Skeletal muscle cell (primary cell): Measurements from ENCODE around the gene PCMT1.
"Not testable (repeated sequence)": the region's sequence is repeated elsewhere in the genome, so short reads cannot be mapped to it uniquely, and the experiment has no call there.

Source experiments
- DNase-seq: peaks from one replicate; pipeline ENCODE4 v3.0.0-alpha.2; 2010; ENCODE audit warnings: low read depth
- H3K4me3 ChIP-seq: 2 replicates; pipeline ENCODE4 v1.5.1; 2011; ENCODE audit warnings: low read depth, mild to moderate bottlenecking, control low read depth, low read length, moderate library complexity

The PCMT1 gene

DNA sequence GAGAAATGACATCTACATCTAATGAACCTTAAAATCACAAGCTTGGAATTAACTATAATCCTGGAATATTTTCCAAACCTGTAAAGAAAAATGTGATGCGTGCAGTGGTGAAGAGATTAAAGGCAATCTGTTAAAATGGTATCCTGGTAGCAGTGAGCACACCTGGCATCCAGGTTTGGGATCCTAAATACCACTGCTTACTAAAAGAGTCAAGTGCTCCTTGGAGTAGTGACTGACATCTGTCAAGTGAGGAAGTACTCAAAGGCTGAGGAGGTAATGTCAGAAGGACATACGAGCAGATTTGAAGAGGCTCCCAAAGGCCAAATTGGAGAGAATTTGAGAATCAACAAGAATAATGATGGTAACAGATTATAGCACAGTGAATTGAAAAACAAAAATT is 32.8 kb downstream of the PCMT1 start:
- no peak overlapping the region for H3K4me3 ChIP-seq
- DNase-seq = no peak

DNA sequence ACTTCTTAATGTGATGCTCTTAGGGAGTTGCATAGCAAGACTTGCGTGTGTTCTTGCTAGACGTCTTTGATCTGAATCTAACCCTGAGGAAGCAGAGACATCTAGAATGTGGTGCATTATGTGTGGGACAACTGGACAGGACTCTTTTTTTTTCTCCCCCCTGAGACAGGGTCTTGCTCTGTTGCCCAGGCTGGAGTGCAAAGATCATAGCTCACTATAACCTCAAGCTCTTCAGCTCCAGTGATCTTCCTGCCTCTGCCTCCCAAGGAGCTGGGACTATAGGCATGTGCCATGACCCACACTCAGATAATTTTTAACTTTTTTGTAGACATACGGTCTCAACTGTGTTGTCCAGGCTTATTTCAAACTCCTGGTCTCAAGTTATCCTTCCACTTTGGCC is 34.0 kb downstream of the PCMT1 start:
- H3K4me3 ChIP-seq = no peak overlapping the region
- no peak for DNase-seq

DNA sequence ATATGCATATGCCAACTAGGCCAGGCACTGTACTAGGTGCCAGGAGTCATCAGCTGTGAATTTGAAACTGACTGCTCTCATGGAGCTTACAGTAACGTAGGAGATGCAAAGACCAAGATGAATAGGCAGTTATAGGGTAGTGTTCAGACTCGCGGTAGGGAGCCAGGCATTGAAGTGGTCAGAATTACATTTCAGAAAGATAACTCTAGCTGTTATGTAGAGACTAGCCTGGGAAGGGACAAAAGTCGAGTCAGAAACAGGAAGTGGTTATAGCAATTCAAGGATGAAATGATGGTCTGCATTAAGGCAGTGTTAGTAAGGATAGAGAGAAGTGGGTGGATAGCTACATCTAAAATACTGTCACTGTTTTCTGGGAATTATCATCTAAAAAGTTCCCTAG is 56.6 kb downstream of the PCMT1 start:
- no peak for DNase-seq
- no peak overlapping the region for H3K4me3 ChIP-seq

DNA sequence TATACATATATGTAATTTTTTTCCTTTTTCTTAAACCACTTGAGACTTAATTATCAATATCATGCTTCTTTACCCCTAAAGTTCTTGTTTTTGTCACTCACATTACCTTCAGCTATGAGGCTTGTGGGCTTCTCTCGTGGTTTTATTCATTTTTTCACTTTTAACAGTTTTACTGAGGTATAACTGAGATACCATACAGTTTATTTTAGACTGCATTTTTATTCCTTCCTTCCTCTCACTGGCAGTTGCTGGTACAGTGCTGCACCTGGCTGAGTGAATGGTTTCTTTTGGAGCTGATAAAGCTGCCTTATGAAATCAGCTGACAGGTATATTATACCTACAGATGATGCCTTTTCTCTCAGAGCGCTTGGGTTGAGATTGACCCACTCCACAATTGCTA is 60.3 kb downstream of the PCMT1 start:
- no peak for DNase-seq
- H3K4me3 ChIP-seq = no peak overlapping the region

DNA sequence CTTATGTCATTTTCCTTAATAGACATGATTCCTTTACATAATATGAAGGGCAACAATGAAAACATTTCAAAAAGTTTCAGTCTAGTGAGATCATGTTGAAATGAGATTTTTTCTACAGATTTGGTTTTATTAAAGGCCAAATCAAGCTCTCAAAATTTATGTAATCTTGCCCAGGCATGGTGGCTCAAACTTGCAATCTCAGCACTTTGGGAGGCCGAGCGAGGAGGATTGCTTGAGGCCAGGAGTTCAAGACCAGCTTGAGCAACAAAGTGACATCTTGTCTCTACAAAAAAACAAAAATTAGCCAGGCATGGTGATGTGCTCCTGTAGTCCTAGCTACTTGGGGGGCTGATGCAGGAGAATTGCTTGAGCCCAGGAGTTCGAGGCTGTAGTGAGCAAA is 63.8 kb downstream of the PCMT1 start:
- no peak overlapping the region for H3K4me3 ChIP-seq
- no peak for DNase-seq

DNA sequence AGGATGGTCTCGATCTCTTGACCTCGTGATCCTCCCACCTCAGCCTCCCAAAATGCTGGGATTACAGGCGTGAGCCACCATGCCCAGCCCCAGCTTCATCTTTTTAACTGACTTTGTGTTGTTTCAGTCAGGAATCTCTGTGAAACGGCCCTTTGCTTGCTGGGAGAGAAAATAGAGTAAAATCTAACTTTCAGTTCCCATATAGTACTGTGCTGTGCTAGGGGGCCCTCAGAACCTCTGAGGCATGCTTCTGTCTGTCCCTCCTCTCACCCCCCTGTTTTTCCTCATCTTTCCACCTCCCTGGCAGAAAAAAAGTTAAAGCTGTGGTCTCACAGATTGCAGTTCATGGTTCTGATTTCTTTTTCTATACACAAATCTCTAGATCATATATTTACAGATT is 66.2 kb downstream of the PCMT1 start:
- DNase-seq = no peak
- no peak overlapping the region for H3K4me3 ChIP-seq

DNA sequence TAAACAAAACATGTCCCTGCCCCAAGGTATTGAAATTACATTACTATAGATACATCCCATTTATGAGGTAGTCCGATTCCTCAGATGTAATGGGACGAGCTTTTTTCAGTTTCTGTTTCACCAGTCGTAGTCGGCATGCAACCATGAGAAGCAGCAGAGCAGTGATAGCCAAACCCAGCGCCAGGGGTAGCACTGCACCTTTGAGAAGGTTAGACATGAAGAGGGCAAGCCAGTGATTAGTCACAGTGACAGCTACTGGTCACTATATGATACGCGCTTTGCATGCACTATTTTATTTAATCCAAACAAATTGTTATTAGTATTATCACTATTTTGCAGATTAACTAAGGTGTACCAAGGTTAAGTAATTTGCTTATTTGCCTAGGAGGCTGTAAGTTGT is 71.0 kb downstream of the PCMT1 start:
- no peak overlapping the region for H3K4me3 ChIP-seq
- no peak for DNase-seq

DNA sequence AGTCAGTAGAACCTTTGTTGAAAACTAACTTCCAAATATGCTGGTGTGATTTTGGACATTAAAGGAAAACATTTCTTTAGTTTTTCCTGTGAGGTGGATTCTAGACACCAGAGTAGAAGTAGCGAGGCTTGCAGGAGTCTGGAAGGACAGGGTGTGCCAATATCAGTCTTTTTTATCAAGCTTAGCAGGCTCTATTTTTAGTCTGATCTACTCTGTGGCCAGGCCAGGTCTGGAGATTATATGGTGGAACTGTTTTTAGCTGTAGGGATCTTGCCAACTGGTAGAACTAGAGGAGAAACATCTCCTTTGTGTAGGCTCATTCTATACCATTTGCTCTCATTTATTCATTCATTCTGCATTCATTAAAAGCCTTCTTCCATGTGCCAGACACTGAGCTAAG is 72.0 kb downstream of the PCMT1 start:
- H3K4me3 ChIP-seq = no peak overlapping the region
- no peak for DNase-seq

DNA sequence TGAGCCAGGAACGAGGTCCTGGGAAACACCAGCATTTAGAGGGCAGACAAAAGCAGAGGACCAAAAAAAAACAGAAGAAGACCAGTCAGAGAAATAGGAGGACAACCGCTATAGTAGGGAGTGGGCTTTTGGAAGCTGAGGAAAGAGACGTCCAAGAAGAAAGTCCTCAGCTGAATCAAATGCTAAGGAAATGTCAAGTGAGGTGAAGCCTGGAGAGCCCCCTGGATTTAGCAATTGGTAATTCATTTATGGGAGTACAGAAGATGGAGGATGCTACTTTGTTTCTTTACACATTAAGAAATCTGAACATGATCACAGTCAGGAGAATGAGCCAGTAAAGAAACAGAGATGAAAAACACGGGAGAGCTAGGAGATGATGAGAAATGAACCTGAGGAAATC is 73.5 kb downstream of the PCMT1 start:
- no peak for DNase-seq
- no peak overlapping the region for H3K4me3 ChIP-seq

DNA sequence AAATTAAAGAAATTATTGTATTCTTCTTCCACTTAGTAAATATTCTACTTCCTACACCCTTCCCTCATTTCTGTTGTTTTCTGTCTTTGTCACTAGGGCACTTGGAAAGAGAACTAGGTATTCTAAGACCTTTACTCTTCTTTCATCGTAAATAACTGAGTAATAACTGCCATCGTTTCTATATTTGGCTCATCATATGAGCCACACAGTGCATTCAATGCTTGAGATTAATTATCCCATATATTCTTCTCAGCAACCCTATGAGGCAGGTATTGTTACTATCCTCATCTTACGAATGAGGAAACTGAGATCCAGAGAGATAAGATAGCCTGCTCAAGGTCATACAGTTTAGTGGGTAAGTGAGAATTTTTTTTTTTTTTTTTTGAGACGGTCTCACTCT is 75.8 kb downstream of the PCMT1 start:
- no peak for DNase-seq
- H3K4me3 ChIP-seq = no peak overlapping the region

DNA sequence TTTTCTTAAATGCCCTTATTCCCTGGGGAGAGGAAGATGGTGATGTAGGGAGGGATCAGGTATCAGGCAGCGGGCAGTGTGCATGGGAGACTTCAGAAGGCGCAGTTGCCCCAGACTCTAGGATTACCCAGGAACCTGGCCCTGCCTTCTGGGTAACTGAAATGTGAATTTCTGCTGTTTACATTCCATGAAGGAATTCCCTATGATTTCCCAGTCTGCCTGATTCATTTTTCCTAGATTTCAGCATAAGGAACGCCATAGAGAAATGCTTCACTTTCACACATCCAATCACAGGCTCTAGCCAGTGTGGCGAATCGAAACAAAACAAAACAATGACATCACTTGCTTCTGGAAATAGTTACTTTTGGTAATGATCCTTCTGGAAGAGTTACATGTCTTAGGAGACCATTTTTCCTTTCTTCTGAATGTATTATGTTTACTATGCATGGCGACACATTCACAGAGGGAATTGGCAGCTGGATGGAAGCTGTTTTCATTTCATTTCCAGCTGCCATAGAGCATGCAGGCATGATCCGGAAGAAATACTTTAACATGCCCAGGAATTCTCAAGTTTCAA is 81.3 kb downstream of the PCMT1 start:
- peak overlapping the region; percentile 15 for H3K4me3 ChIP-seq
- DNase-seq = no peak

DNA sequence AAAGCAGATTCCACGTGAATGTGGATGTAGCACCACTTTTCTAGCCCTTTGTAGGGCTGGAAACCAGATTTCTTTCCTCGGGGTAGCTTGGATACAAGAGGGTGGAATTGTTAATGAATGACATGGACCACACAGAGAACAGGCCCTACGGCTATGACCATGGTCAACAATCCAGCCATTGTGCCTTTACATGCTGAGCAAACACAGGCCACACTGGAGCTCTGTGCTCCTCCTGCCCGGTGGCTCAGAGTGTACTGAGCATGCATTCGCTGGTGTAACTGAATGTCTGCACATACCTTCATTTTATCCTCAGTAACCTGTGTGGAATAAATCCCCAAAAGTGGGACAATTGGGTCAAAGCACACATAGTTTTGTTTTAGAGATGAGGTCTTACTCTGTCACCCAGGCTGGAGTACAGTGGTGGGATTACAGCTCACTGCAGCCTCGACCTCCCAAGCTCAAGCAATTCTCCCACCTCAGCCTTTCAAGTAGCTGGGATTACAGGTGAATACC is 81.8 kb downstream of the PCMT1 start:
- no peak for DNase-seq
- H3K4me3 ChIP-seq = peak overlapping the region; percentile 15

DNA sequence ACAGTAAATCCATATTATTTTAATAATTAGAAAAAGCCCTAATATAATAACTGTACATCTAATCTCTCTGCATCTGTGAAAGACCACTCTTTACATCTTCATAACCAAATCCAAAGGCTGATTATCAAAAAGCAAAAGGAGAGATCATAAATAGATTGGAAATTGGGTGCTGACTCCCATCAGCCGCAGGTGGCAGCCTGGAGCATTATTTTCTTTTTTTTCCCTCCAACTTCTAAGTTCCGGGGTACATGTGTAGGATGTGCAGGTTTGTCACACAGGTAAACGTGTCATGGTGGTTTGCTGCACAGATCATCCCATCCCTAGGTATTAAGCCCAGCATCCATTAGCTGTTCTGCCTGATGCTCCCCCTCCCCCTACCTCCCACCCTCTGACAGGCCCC is 84.1 kb downstream of the PCMT1 start:
- H3K4me3 ChIP-seq = no peak overlapping the region
- DNase-seq = no peak

DNA sequence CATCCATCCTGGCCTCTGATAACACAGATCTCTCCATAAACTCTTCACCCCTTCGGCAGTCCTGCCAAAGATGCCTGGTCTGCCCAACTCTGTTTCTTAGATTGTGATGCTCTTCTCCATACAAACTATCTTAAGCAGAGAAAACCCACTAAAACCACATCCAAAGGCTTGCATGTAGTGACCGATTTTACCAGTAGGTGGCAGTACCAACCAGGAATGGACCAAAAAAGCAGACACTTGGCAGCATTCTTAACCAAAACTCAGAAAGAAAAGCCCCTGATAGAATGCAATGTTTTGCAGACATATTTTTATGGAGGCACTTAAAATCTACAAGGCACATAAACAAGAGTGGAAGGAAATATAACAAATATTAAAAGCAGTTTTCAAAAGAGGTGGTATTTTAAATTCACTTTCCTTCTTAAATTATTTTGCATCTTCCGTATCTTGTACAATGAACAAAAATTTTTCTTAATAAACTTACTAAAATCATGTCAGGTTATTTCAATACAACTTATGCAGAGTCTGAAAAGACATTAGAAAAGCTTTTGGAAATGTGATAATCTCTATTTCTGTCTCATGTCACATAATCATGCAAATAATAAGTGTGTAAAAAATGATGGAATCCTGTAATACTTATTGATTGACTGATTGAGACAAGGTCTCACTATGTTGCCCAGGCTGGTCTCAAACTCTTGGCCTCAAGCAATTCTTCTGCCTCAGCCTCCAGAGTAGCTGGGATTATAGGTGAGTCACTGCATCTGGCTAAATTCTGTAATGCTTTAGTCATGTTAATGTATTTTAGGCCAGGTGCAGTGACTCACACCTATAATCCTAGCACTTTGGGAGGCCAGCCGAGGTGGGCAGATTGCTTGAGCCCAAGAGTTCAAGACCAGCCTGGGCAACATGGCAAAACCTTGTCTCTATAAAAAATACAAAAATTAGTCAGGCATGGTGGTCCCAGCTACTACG is 85.3 kb downstream of the PCMT1 start:
- no peak overlapping the region for H3K4me3 ChIP-seq
- DNase-seq = no peak

DNA sequence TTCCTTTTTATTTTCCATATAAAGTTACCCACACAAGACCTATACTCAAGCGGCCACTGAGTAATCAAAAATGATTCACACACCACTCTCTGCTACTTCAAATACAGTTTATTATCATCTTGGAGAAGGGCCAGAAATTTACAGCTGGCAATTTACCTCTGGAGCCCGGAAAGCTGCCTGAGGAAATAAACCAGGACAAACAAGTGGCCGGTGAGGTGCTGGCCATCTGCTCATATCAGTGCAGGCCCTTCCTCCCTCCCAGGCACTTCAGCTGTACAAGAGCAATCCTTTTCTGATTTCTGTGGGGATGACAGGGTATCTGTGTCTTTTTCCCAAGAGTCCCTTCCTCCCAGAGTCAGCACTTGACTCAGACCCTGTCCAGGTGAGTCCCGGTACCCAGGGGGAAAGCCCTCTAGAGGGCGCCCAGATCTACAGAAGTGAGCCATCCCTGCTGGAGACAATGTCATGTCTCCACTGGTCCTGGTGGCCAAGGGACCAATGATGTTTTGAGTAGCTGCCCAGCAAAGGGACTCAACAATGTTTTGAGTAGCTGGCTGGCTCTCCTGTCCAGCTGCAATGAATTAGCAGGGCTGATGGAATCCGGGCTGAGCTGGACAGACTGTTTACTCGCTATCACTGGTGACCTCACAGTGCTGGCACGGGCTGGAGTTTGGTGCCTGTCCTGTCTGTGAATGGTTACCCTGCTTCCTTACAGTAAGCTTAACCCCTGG is 91.0 kb downstream of the PCMT1 start:
- no peak overlapping the region for H3K4me3 ChIP-seq
- no peak for DNase-seq

DNA sequence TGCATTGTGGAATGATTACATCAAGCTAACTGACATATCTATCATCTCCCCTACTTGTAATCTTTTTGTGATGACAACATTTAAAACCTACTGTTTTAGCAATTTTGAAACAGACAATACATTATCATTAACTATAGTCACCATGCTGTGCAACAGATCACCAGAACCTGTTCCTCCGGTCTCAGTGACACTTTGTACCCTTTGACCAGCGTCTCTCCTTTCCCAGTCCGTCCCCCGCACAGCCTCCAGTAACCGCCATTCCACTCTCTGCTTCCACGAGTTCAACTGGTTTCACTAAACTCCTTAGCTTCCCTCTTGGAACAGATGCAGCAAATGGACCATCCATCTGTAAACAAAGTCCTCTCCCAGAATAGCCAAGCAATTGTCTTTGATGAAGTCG is 92.8 kb downstream of the PCMT1 start:
- no peak for DNase-seq
- H3K4me3 ChIP-seq = no peak overlapping the region

DNA sequence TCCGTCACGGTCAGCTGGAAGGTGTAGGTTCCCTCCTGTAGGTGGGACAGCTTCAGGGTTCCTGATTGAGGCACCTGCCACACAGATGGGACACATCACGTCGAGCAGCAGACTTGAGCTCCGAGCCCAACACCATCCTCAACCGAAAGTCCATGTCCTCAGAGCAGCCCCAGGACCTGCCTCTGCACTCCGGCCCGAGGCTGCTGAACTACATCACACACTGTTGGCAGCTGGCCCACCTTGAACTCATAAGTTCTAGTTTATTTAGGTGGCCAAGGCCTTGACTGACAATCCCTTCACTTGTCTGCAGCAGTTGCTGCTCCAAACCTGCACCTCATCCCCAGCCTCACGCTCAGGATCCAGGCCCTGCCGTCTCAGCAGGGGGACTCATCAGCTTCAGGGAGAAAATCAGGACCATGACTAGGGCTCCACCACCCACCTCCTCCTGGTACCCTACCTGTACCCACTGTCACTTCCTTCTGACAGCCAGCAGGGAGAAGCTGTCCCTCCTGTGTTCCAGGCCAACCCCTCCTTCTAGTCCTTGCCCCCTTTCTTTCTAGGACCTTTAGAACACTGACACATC is 93.6 kb downstream of the PCMT1 start:
- H3K4me3 ChIP-seq = no peak overlapping the region
- no peak for DNase-seq

DNA sequence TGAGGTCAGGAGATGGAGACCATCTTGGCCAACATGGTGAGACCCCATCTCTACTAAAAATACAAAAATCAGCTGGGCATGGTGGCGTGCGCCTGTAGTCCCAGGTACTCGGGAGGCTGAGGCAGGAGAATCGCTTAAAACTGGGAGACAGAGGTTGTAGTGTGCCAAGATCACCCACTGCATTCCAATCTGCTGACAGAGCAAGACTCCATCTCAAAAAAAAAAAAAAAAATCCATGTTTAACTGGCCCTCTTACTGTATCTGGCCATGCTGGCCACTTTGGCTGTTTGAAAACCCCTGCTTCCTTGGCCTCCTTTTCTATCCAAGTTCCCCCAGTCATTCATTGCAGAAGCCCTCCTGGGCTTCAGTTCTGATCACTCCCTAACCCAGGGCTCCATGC is 94.5 kb downstream of the PCMT1 start:
- not testable (repeated sequence) for DNase-seq, H3K4me3 ChIP-seq

DNA sequence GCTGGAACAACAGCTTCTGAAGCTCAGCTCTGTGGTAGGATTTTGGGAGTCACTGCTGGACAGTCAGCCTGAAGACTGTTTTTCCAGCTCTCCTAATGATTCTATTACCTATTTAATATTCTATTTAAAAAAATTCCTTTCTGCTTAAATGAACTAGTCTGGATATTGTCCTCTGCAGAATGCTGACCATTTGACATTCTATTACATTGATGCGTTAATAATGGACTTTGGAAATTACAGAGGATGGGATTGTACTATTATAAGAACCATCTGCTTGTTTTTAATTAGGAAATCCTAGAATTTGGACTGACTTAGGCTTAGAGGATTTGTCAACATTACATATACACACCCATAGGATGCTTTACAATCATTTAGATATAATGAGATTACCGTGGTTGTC is 94.9 kb downstream of the PCMT1 start:
- no peak overlapping the region for H3K4me3 ChIP-seq
- DNase-seq = no peak

DNA sequence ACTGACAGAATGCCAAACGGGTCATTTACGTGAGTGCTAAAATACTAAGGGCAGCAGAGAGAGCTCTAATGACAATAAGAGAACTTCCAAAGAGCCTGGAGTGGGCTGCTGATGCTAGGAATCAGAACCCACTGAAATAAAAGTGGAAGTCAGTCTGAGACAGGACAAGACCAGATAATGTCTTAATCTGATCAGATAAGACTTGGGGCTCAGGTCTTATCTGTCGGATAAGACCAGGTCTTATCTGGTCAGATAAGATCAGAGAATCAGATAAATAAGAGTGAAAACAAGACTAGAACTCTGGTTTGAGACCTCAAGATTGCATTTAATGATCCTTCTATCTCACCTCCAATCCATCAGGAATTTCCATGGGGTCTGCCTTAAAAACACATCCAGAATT is 96.0 kb downstream of the PCMT1 start:
- DNase-seq = no peak
- no peak overlapping the region for H3K4me3 ChIP-seq
